LNCAP (cell line): ENCODE results near the gene ERAS.

Source experiments
- CTCF ChIP-seq: fragments of 450-650 bp; IDR thresholded peaks from 2 replicates; pipeline ENCODE4 v1.5.1; 2017; ENCODE audit warnings: mild to moderate bottlenecking

ERAS gene

DNA sequence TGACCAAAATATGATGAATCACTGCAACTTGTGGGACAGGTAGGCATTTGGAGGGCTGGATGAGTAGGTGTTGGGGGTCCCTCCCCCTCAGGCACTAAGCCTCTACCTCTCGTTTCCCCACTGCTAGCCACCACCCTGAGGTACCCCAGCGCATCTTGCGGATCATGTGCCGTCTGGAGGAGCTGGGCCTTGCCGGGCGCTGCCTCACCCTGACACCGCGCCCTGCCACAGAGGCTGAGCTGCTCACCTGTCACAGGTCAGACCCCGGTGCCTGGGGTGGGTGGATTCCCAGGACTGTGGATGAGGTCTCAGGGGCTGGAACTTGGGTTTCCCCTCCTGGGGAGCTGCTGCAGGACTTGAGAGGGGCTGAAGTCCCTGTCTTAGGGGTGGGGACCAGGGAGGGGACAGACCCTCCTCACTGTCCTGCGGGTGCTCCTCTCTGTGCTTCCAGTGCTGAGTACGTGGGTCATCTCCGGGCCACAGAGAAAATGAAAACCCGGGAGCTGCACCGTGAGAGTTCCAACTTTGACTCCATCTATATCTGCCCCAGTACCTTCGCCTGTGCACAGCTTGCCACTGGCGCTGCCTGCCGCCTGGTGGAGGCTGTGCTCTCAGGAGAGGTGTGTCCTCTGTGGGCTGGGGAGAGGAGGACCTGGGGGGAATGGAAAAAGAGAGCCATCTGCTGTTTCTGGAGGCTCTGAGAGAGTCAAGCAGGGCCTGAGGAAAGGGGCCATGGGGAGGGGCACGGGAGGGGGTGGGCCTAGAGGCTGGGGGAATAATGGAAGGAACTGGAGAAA lies 10.1 kb upstream of the ERAS start:
- no peak for TF ChIP-seq CTCF

GRCh38 chrX:48818098-48818497 lies 8.2 kb upstream of the ERAS start:
- no peak for TF ChIP-seq CTCF

- no peak for TF ChIP-seq CTCF
Measured at GRCh38 chrX:48818866-48819265, 7.4 kb upstream of the ERAS start.

GRCh38 chrX:48823053-48823452 lies 3.3 kb upstream of the ERAS start:
- TF ChIP-seq CTCF = no peak

- TF ChIP-seq CTCF = no peak
Measured at GRCh38 chrX:48824066-48824465, 2.2 kb upstream of the ERAS start.

GRCh38 chrX:48826876-48827653 lies 752 bp downstream of the ERAS start:
- no peak for TF ChIP-seq CTCF

GRCh38 chrX:48827654-48827968 lies 1.3 kb downstream of the ERAS start:
- no peak for TF ChIP-seq CTCF
